NCI-H345 treated with DMSO at 0.1 percent for 48 hours (cell line): ENCODE data around the gene ZNF155.

ENCODE experiments used
- DNase-seq: peaks from one replicate; lab custom pipeline; 2025; ENCODE audit not compliant: unreplicated experiment; lab: John Stamatoyannopoulos, UW

Gene ZNF155

GRCh38 chr19:44003461-44004009, 19.5 kb downstream of the ZNF155 start:
- DNase-seq, result no peak

- DNase-seq, result no peak
Observed at GRCh38 chr19:44005973-44006372, 22.0 kb downstream of the ZNF155 start.

GRCh38 chr19:44007473-44007872, 23.5 kb downstream of the ZNF155 start:
- no peak for DNase-seq

GRCh38 chr19:44010468-44010867, 26.5 kb downstream of the ZNF155 start:
- no peak for DNase-seq

GRCh38 chr19:44019498-44019897, 35.5 kb downstream of the ZNF155 start:
- no peak for DNase-seq

GRCh38 chr19:44021221-44021620, 37.2 kb downstream of the ZNF155 start:
- no peak for DNase-seq

GRCh38 chr19:44024900-44025216, 40.9 kb downstream of the ZNF155 start:
- no peak for DNase-seq

- DNase-seq, result peak; percentile 48
Observed at GRCh38 chr19:44025217-44025936, 41.4 kb downstream of the ZNF155 start, which contains the start of gene ZNF222. TSS of gene ZNF222 (plus strand) at chr19:44025379. CDS start at chr19:44025437, 58 bp downstream.

- DNase-seq, result no peak
Observed at GRCh38 chr19:44026622-44027021, 42.6 kb downstream of the ZNF155 start.

GRCh38 chr19:44032001-44032610, 48.1 kb downstream of the ZNF155 start:
- DNase-seq, result no peak

- no peak for DNase-seq
Observed at GRCh38 chr19:44042147-44042546, 58.2 kb downstream of the ZNF155 start.
